Tibial artery (tissue), 4 donors: ENCODE data around the gene OCA2.

Experiments used
- DNase-seq, 2 donors: peaks; one replicate each; pipeline ENCODE4 v3.0.0-alpha.2; 2019
- H3K27ac ChIP-seq, 2 donors: fragments of 200-600 bp; sonication (generic) in 1 of 2; 1 replicate in 1 of 2; 2 replicates in 1 of 2; pipeline ENCODE4 v1.5.1; 2018 to 2019; ENCODE audit warnings: mild to moderate bottlenecking in 1 of 2
- H3K27me3 ChIP-seq, 2 donors: fragments of 200-600 bp; sonication (generic) in 1 of 2; one replicate each; pipeline versions ENCODE4 v1.5.1 to v1.6.0; 2016 to 2019
- H3K36me3 ChIP-seq, 3 donors: fragments of 200-600 bp; sonication (generic) in 2 of 3; one replicate each; pipeline ENCODE4 v1.5.1; 2016 to 2019; ENCODE audit warnings: mild to moderate bottlenecking in 2 of 3
- H3K4me1 ChIP-seq, 4 donors: fragments of 200-600 bp; sonication (generic) in 2 of 4; 1 replicate in 3 of 4; 2 replicates in 1 of 4; pipeline ENCODE4 v1.5.1; 2016 to 2019
- H3K4me3 ChIP-seq, 2 donors: fragments of 200-600 bp; sonication (generic) in 1 of 2; 1 replicate in 1 of 2; 2 replicates in 1 of 2; pipeline ENCODE4 v1.5.1; 2018 to 2019; ENCODE audit warnings: mild to moderate bottlenecking in 2 of 2
- H3K9me3 ChIP-seq, 3 donors: fragments of 200-600 bp; sonication (generic) in 1 of 3; one replicate each; pipeline ENCODE4 v1.5.1; 2016 to 2019
- CTCF ChIP-seq, 2 experiments: fragments of 200-600 bp in 1 of 2; fragments of 450-650 bp in 1 of 2; IDR thresholded peaks; one replicate each; pipeline ENCODE4 v1.5.1; 2017 to 2019; ENCODE audit warnings: antibody characterized with exemption in 2 of 2, mild to moderate bottlenecking in 1 of 2, moderate library complexity in 1 of 2
- intact Hi-C: fragments of 100-400 bp; cut with DNase I; formaldehyde crosslinking; loops from one replicate; pipeline ENCODE4 v1.15.0; 2023; ENCODE audit warnings: low total_unique reads

The OCA2 gene

GRCh38 chr15:28085489-28086174 lies 13.5 kb downstream of the OCA2 start:
- H3K27ac ChIP-seq, result no peak overlapping the region
- intact Hi-C loops, result loop anchor here (5.0 kb wide), 1 partner anchor 37 kb away; no protein-coding TSS in a partner anchor

GRCh38 chr15:28084547-28084946 lies 14.6 kb downstream of the OCA2 start:
- H3K9me3 ChIP-seq, result no peaks in the 10 kb centered on the region
- no peaks in the 10 kb centered on the region for H3K36me3 ChIP-seq
- DNase-seq, result no peak
- no peak for TF ChIP-seq CTCF (IDR thresholded peaks at IDR 0.05)
- H3K4me1 ChIP-seq, result peaks cover 0 to 3% (median 0%) of the 10 kb centered on the region in 4 donors
- H3K27ac ChIP-seq, result no peak overlapping the region
- no peaks in the 10 kb centered on the region for H3K27me3 ChIP-seq
- H3K4me3 ChIP-seq, result no peak overlapping the region
- intact Hi-C loops, result no loop called here

More at GRCh38 chr15:28085489-28086174, 13.5 kb downstream of the OCA2 start:
- Histone ChIP-seq H3K36me3 (no peaks in the 10 kb centered on the region), H3K9me3 (peaks cover 0 to 3% (median 0%) of the 10 kb centered on the region in 3 donors), H3K4me3 (no peak overlapping the region), H3K27me3 (no peaks in the 10 kb centered on the region), H3K4me1 (peaks cover 0 to 3% (median 0%) of the 10 kb centered on the region in 4 donors)
- DNase-seq, result no peak
- TF ChIP-seq CTCF (IDR thresholded peaks at IDR 0.05), result no peak

- H3K36me3 ChIP-seq, result no peaks in the 10 kb centered on the region
- no peak overlapping the region for H3K27ac ChIP-seq
- peaks cover 0 to 3% (median 0%) of the 10 kb centered on the region in 4 donors for H3K4me1 ChIP-seq
- no peaks in the 10 kb centered on the region for H3K27me3 ChIP-seq
- no peak for DNase-seq
- no peaks in the 10 kb centered on the region for H3K9me3 ChIP-seq
- no peak for TF ChIP-seq CTCF (IDR thresholded peaks at IDR 0.05)
- H3K4me3 ChIP-seq, result no peak overlapping the region
- intact Hi-C loops, result no loop called here
Observed at GRCh38 chr15:28082891-28083684, 16.0 kb downstream of the OCA2 start.

- no peaks in the 10 kb centered on the region for H3K9me3 ChIP-seq
- no peak overlapping the region for H3K27ac ChIP-seq
- intact Hi-C loops, result no loop called here
- no peaks in the 10 kb centered on the region for H3K36me3 ChIP-seq
- H3K27me3 ChIP-seq, result no peaks in the 10 kb centered on the region
- H3K4me3 ChIP-seq, result no peak overlapping the region
- H3K4me1 ChIP-seq, result peaks cover 0 to 3% (median 0%) of the 10 kb centered on the region in 4 donors
- DNase-seq, result no peak
- TF ChIP-seq CTCF (IDR thresholded peaks at IDR 0.05), result no peak
Observed at GRCh38 chr15:28081594-28081993, 17.5 kb downstream of the OCA2 start.

- no peak for DNase-seq
- TF ChIP-seq CTCF (IDR thresholded peaks at IDR 0.05), result no peak
- intact Hi-C loops, result no loop called here
- no peaks in the 10 kb centered on the region for H3K9me3 ChIP-seq
- H3K4me3 ChIP-seq, result no peak overlapping the region
- H3K27ac ChIP-seq, result no peak overlapping the region
- no peaks in the 10 kb centered on the region for H3K36me3 ChIP-seq
- no peaks in the 10 kb centered on the region for H3K4me1 ChIP-seq
- H3K27me3 ChIP-seq, result no peaks in the 10 kb centered on the region
Observed at GRCh38 chr15:28080386-28080785, 18.7 kb downstream of the OCA2 start.
